Activated T-cell treated with anti-CD3 and anti-CD28 coated beads, Interleukin-2, amount 50 U/mL, for 1 hour (primary cell): Measurements from ENCODE around the gene WDR73.
"Not testable (repeated sequence)": the region's sequence is repeated elsewhere in the genome, so short reads cannot be mapped to it uniquely, and the experiment has no call there.

Experiments
- DNase-seq: peaks from one replicate; pipeline ENCODE4 v3.0.0-alpha.2; 2020

The WDR73 gene

DNA sequence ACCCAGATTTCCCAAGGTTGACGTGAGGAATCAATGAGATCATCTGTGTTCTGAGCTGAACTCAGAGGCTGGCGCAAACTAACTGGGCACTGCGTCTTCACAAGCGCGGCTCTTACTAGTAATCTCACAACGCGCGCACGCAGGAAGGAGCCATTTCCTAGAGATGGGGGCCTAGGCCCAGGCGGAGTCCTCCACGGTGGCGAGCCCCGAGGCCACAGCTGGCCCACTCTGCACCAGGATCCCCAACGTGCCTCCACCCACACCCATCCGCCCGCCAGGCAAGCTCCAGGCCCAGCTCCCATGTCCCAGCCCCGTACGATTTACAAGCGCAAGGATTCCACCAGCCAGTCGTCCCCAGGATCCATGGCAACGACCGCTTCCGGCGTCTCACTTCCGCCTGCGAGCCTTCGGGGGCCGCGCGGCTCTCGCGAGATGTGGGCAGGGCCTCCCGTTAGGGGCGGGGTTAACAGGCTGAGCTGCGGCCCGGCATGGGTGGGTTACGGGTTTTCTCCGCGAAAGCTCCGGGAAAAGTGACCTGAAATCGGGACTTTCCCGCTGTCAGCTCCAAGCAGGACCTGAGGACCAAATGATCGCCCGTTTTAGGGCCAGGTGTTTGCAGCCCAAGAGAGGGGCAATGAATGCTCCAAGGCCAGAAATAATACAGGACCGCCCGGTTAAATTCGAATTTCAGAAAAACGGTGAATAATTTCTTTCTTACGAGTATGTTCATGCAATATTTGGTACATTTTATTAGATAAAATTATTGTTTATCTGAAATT is at the start of gene WDR73:
TSS of gene WDR73 (minus strand) at position 374 of the 779 bp plus-strand sequence. CDS start at position 365, 9 bp downstream.
- peak; percentile 98 for DNase-seq

DNA sequence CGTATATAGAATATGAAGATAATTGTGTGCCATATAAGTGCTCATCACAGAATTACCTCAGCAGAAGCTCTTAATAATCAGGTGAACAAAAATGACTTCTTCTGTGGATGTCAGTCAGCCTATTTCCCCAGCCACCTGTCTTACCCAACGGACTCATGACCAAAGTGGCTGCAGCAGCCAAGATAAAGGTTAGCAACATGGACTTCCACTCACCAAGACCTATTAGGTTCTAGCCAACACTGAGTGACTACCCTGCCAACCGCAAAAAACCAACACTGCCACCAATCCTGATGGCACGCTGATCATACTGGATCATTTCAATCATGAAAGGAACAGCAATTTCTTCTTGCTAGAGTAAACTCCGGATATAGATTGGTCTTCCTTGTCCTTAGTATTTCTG is 49.7 kb upstream of the WDR73 start:
- DNase-seq = no peak

DNA sequence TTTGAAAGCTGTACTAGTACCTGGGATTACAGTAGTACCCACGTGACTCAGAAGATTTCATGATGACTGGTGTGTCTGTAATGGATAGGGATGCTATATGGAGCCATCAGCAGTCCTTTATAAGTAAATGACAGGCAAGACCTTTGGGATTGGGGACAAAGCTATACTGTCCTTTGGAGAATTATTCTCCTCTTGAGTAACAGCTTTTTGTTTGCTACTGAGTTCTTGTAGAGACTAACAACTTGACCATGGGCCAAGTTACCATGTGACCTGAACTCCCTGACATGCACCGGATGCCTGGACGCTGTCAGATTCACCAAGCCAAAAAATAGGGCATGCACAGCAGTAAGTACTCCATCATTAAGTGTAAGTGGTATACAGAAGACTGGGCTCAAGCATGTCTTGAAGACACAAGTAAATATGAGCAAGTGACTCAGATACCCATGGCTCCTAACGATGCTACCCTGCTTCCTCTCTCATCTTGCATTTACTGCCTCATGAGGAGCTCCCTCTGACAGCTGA is 48.9 kb upstream of the WDR73 start:
- no peak for DNase-seq

DNA sequence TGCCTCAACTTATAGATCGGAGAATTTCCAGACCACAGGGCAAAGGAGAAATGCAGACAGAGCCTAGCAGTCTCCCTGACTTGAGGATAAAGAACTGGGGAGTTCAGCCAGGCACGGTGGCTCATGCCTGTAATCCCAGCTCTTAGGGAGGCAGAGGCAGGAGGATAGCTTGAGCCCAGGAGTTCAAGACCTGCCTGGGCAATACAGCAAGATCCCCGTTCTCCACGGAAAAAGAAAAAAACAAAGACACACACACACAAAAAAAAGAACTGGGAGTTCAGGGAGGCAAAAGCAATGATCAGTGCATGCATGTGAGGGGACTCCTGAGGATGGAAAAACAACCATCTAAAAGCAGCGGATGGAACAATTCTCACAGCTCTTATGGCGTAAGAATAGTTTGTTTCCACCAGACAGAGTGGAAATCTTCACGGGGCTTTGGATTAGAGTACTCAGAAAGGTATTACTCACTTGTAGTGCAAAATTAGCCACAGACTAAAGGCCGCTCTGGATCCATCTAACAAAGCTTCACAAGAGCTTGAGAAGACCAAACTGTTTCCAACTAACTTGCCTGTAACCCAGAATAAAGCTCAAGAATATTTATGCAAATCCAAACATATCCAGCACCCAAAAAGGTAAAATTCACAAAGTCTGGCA is 45.6 kb upstream of the WDR73 start:
- DNase-seq = no peak

DNA sequence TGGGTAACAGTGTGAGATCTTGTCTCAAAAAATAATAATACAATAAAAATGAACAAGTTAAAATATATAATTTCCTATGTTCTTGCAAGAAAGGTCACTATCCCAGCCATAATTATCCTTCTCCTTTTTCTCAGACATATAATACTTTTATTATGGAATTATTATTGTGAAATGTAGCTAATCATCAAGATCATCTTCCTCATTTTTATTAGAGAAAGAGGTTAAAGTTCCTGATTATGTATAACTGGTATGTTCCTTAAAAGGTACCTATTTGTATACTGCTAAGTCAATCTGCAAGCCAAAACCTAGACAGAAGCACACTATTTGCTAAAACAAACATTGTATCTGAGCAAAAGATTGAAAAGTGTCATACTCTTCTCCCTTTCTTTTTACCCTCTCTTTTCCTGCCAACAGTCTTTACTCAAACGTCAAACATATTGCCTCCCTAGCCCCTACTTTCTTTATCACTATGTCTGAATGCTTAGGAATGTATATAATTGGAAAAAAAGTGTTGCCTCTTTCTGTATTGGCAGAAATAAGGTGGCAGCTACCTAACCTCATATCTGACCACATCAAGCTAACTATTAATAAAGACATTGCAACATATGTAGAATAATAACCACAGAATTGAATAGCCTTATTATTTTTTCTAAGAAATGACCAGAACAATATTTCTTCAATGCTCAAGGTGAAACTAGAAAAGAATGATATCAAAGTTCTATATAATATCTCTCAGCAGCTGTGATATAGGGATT is 43.3 kb upstream of the WDR73 start:
- DNase-seq = no peak

DNA sequence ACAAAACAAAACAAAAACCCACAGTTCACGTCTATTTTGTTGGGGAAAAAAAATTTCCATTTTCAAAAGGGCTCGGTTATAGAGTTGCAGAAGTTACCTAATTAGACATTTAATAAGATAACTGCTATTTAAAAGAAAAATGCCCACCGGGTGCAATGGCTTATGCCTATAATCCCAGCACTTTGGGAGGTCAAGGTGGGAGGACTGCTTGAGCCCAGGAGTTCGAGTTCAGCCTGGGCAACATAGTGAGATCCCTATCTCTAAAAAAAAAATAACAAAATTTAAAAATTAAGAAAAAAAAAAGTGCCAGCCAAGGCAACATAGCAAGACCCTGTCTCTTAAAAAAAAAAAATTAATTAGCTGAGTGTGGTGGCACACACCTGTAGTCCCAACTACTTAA is 42.7 kb upstream of the WDR73 start:
- no peak for DNase-seq

- DNase-seq = no peak
Observed at GRCh38 chr15:84690342-84690741, 36.3 kb upstream of the WDR73 start.

DNA sequence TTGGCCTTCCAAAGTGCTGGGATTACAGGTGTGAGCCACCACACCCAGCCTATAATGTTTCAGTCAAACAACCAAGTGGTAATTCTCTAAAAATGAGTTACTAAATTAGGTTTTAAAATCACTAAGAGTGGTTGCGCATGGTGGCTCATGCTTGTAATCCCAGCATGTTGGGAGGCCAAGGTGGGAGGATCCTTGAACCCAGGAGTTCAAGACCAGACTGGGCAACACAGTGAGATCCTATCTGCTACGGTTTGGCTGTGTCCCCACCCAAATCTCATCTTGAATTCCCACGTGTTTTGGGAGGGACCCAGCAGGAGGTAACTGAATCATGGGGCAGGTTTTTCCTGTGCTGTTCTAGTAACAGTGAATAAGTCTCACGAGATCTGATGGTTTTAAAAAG is 35.8 kb upstream of the WDR73 start:
- DNase-seq = no peak

DNA sequence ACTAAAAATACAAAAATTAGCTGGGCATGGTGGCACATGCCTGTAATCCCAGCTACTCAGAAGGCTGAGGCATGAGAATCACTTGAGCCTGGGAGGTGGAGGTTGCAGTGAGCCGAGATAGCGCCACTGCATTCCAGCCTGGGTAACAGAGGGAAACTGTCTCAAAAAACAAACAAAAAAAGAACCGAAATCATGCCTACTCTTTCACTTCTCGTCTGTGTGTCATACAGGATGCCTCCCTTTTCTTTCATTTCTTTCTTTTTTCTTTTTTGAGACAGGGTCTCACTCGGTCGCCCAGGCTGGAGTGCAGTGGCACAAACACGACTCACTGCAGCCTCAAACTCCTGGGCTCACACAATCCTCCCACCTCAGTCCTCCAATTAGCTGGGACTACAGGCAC is 32.4 kb upstream of the WDR73 start:
- not testable (repeated sequence) for DNase-seq

DNA sequence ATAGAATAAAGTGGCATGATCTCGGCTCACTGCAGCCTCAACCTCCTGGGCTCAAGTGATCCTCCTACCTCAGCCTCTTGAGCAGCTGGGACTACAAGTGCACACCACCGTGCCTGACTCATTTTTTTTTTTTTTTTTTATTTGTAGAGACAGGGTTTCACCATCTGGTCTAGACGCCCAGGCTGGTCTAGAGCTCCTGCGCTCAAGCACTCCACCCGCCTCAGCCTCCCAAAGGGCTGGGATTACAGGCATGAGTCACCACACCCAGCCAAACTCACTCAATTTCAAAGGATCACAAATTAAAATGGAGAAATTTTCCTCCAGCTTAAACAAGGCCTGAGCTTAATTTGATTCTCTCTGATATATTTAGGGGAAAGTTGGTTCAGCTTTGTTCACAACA is 31.2 kb upstream of the WDR73 start:
- no peak for DNase-seq

- DNase-seq = no peak
Observed at GRCh38 chr15:84684092-84684491, 30.0 kb upstream of the WDR73 start.

DNA sequence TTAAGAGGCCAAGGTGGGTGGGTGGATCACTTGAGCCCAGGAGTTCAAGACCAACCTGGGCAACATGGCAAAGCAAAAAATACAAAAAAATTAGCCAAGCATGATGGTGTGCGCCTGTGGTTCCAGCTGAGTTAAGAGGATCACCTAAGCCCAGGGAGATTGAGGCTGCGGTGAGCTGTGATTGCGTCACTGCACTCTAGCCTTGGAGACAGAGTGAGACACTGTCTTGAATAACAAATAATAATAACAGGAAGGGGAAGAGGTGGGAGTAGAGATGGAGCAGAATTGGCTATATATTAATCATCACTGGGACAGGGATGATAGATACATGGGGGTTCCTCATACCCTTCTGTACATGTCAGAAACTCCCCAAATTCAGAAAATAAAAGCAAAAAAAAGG is 27.7 kb upstream of the WDR73 start:
- DNase-seq = peak; percentile 32

GRCh38 chr15:84671211-84671610 is 17.1 kb upstream of the WDR73 start:
- DNase-seq = no peak

- DNase-seq = no peak
Observed at GRCh38 chr15:84669726-84670125, 15.6 kb upstream of the WDR73 start.

- no peak for DNase-seq
Observed at GRCh38 chr15:84668221-84668982, 14.3 kb upstream of the WDR73 start.

- no peak for DNase-seq
Observed at GRCh38 chr15:84666373-84666772, 12.3 kb upstream of the WDR73 start.

- DNase-seq = no peak
Observed at GRCh38 chr15:84661001-84661400, 6.9 kb upstream of the WDR73 start.

- peak; percentile 5 for DNase-seq
Observed at GRCh38 chr15:84659904-84660781, 6.1 kb upstream of the WDR73 start.

DNA sequence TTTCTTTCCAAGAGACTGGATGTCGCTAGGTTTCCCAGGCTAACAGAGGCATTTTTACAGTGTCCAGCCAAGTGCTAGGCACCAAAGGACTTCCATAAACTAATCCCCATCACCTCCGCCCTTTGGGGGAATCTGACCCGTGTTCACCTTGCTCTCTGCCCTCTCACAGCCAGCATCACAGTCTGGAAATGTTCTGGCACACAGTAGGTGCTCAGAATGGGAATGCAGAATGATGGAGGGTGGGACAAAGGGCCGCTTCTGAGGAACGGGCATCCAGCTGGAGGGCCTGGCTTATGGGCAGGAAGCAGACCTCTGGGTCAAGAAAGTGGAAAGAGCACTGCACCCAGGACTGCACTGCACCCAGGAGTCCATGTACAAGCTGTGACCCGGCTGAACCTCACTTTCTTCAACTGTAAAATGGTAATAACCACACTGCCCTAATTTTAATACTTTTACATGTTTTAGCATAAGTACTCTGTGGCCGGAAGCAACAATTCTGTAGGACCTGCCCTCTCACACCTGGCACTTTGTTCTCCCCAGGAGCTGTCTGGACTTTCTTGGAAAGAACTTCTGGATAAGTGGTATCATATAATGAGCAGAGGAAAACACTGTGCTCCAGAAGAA is 4.8 kb upstream of the WDR73 start:
- peak; percentile 17 for DNase-seq

DNA sequence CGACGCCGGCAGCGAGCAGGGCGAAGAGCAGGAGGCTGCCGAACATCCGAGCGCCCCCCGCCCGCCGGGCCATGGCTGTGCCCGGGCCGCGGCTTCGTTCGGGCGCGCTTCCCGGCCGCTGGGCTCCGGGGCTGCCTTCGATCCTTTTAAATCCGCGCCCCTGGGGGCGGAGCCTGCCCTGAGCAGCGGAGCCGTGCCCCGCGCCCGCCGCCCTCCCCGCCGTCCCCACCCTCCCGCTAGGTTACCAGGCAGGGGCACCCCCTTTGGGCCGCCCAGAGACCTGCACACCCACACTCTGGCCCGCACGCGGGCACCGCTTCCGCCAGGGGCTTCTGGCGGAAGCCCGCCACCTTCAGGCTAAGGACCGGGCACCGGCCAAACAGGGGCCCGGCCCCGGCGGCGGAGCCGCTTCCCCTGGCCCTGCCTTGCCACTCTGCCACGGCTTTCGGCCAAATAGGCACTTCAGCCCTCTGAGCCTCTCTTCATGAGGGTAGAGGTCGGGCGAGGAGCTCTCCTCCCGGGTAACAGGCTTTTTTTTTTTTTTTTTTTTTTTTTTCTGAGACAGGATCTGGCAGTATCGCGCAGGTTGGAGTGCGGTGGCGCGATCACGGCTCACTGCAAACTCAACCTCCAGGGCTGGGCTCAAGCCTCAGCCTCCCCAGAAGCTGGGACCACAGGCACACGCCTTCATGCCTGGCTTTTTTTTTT is 4.2 kb upstream of the WDR73 start, which contains the start of gene NMB:
TSS of gene NMB (minus strand) at position 120 of the 708 bp plus-strand sequence. CDS start at position 73, 47 bp downstream.
- DNase-seq = peak; percentile 88

DNA sequence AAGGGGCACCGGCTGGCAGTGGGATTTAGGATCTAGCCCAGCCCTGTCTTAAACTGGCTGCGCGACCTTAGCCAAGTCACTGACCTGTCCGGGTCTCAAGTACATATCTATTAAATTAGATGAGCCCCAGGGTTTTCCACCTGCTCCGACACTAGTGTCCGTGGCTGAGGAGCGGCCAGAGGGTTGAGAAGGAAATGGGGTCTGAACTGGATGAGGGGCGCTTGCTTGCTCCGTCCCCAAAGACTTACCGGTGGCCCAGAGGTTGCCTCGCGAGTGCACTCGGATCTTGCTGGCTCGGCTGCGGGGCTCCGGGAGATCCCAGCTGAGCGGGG is 3.6 kb upstream of the WDR73 start:
- DNase-seq = no peak
